Loucy (cell line): ENCODE measurements around the gene C6orf120.

Experiments used
- H2AFZ ChIP-seq: fragments of 200-600 bp; sonication (generic); 2 replicates; pipeline ENCODE4 v1.6.0; 2016; ENCODE audit warnings: antibody characterized with exemption, mild to moderate bottlenecking, low read length, moderate library complexity
- H3F3A ChIP-seq: fragments of 200-600 bp; 2 replicates; pipeline ENCODE4 v1.6.0; 2016; ENCODE audit warnings: antibody characterized with exemption, low read depth, mild to moderate bottlenecking
- H3K27me3 ChIP-seq: fragments of 200-600 bp; sonication (generic); 2 replicates; pipeline ENCODE4 v1.6.1; 2014; ENCODE audit warnings: low read length, mild to moderate bottlenecking; ENCODE audit not compliant: insufficient read depth, poor library complexity, severe bottlenecking
- H3K36me3 ChIP-seq: fragments of 200-600 bp; sonication (generic); 2 replicates; pipeline ENCODE4 v1.6.1; 2016; ENCODE audit warnings: low read length; ENCODE audit not compliant: insufficient read depth
- H3K4me1 ChIP-seq: fragments of 200-600 bp; sonication (generic); 2 replicates; pipeline ENCODE4 v1.5.1; 2014; ENCODE audit warnings: low read length, mild to moderate bottlenecking; ENCODE audit not compliant: insufficient read depth, poor library complexity, severe bottlenecking
- H3K4me2 ChIP-seq: fragments of 200-600 bp; sonication (generic); 2 replicates; pipeline ENCODE4 v1.6.0; 2014; ENCODE audit warnings: antibody characterized with exemption, low read length, low read depth, mild to moderate bottlenecking; ENCODE audit not compliant: poor library complexity, severe bottlenecking
- H3K4me3 ChIP-seq: fragments of 200-600 bp; sonication (generic); 2 replicates; pipeline ENCODE4 v1.5.1; 2014; ENCODE audit warnings: low read length, mild to moderate bottlenecking, mixed read lengths; ENCODE audit not compliant: poor library complexity, severe bottlenecking
- H3K79me2 ChIP-seq: fragments of 200-600 bp; sonication (generic); 2 replicates; pipeline ENCODE4 v1.6.1; 2014; ENCODE audit warnings: low read length; ENCODE audit not compliant: insufficient read depth
- H3K9ac ChIP-seq: fragments of 200-600 bp; sonication (generic); 2 replicates; pipeline ENCODE4 v1.6.0; 2014; ENCODE audit warnings: mild to moderate bottlenecking, low read depth, low read length, moderate library complexity; ENCODE audit not compliant: poor library complexity, severe bottlenecking
- H3K9me2 ChIP-seq: fragments of 200-600 bp; sonication (generic); replicated peaks from 2 replicates; pipeline ENCODE4 v1.6.1; 2016; ENCODE audit warnings: low read depth, low read length, mixed read lengths
- H3K9me3 ChIP-seq: fragments of 200-600 bp; sonication (generic); 2 replicates; pipeline ENCODE4 v1.6.1; 2014; ENCODE audit warnings: mild to moderate bottlenecking, antibody characterized with exemption, low read length, low read depth; ENCODE audit not compliant: insufficient read depth
- H4K20me1 ChIP-seq: fragments of 200-600 bp; sonication (generic); 2 replicates; pipeline ENCODE4 v1.6.0; 2014; ENCODE audit warnings: antibody characterized with exemption, low read length, mild to moderate bottlenecking; ENCODE audit not compliant: insufficient read depth, poor library complexity, severe bottlenecking
- CTCF ChIP-seq: fragments of 200-600 bp; sonication (generic); conservative IDR thresholded peaks from 2 replicates; pipeline ENCODE4 v1.5.1; 2014; ENCODE audit warnings: mild to moderate bottlenecking, antibody characterized with exemption, low read length
- EZH2phosphoT487 ChIP-seq: fragments of 200-600 bp; IDR thresholded peaks from 2 replicates; pipeline ENCODE4 v1.6.1; 2018; ENCODE audit warnings: antibody characterized with exemption, mild to moderate bottlenecking, moderate library complexity, borderline replicate concordance

C6orf120 gene

DNA sequence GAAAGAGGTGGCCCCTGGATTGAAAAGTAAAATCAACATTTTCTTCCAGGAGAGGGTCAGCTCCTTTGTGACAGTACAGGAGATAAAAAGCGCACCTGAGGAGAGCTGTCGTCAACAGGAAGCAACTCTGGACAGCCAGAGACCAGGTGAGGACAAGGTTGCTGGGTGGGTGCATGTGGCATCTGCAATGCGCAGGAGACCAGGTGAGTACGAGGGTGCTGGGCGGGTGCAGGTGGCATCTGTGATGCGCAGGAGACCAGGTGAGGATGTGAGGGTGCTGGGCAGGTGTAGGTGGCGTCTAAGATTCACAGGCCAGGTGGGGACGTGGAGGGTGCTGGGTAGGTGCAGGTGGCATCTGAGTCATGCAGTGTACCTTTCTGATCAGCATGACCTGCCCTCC is 38.5 kb upstream of the C6orf120 start:
- Histone ChIP-seq H3K27me3 (no peaks in the 10 kb centered on the region), H3K9me3 (no peaks in the 10 kb centered on the region), H4K20me1 (no peaks in the 10 kb centered on the region), H3K36me3 (no peaks in the 10 kb centered on the region), H3K4me1 (no peaks in the 10 kb centered on the region), H3K4me2 (no peak overlapping the region), H3K9ac (no peak overlapping the region), H3K4me3 (no peak overlapping the region), H2AFZ (no peak overlapping the region), H3K9me2 (no peaks in the 10 kb centered on the region), H3K79me2 (no peaks in the 10 kb centered on the region), H3F3A (no peaks in the 10 kb centered on the region)
- no peak for TF ChIP-seq CTCF
- TF ChIP-seq EZH2phosphoT487 = no peak

DNA sequence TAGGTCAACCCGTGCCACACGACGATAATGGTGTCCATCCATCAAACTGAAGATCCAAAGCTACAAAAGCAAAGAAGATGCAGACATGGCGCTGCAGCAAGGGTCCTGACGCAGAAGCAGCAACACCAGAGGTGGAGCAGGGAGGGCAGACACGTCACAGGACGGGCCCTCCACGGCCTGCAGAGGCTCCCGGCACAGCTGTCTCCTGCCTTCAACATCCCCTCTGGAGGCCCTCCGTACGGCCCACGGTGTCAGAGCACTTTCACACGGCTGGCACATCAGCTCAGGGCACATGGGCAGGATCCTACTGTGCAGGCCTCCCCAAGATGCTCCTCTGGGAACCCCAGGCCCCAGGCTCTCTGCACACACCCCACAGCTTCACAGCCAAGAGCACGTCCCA is 37.7 kb upstream of the C6orf120 start:
- no peaks in the 10 kb centered on the region for H3K79me2 ChIP-seq
- no peaks in the 10 kb centered on the region for H3K9me2 ChIP-seq
- no peak overlapping the region for H2AFZ ChIP-seq
- H3K27me3 ChIP-seq = no peaks in the 10 kb centered on the region
- no peaks in the 10 kb centered on the region for H3K9me3 ChIP-seq
- no peaks in the 10 kb centered on the region for H3F3A ChIP-seq
- H3K4me1 ChIP-seq = no peaks in the 10 kb centered on the region
- no peak for TF ChIP-seq CTCF
- TF ChIP-seq EZH2phosphoT487 = no peak
- no peak overlapping the region for H3K4me2 ChIP-seq
- H4K20me1 ChIP-seq = no peaks in the 10 kb centered on the region
- no peak overlapping the region for H3K4me3 ChIP-seq
- H3K9ac ChIP-seq = no peak overlapping the region
- no peaks in the 10 kb centered on the region for H3K36me3 ChIP-seq

DNA sequence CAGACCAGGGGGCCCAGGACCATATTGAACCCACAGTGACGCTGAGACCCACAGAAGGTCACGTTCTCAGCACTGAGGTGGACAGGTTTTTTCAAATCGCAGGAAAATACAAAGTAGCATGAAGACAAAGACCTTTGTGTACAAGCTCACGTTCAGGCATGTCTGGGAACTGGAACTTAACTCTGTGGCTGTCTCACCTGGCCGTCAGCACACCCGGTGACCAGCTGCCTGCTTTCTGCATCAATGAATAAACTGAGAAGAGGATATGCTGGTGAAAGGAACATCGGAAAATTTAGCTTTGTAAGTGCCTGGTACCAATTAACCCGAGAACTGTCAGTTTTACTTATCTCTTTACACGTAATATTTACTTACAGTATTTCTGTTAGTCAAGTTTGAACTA is 36.6 kb upstream of the C6orf120 start:
- H3K4me3 ChIP-seq = no peak overlapping the region
- no peaks in the 10 kb centered on the region for H3K9me2 ChIP-seq
- H3K36me3 ChIP-seq = no peaks in the 10 kb centered on the region
- H3K9me3 ChIP-seq = no peaks in the 10 kb centered on the region
- peaks cover 4% of the 10 kb centered on the region for H3K4me1 ChIP-seq
- H2AFZ ChIP-seq = no peak overlapping the region
- H3K4me2 ChIP-seq = no peak overlapping the region
- H3K79me2 ChIP-seq = no peaks in the 10 kb centered on the region
- H3K9ac ChIP-seq = no peak overlapping the region
- H3F3A ChIP-seq = no peaks in the 10 kb centered on the region
- H4K20me1 ChIP-seq = no peaks in the 10 kb centered on the region
- no peaks in the 10 kb centered on the region for H3K27me3 ChIP-seq
- TF ChIP-seq EZH2phosphoT487 (no peak), CTCF (no peak)
